Right ventricle myocardium inferior (tissue), 1 donor: ENCODE measurements around the gene OR51I2. TPM values are rescaled to one million over a fixed set of nuclear protein-coding genes. Genes with fewer than 3 reads are reported as not detected.

Experiments used
- ATAC-seq: fragments of 200-7000 bp; cut with Tn5 transposase; one replicate; pipeline ENCODE4 v1.9.1; 2020; ENCODE audit warnings: mild to moderate bottlenecking, moderate library complexity
- DNase-seq: peaks from one replicate; pipeline ENCODE4 v3.0.0; 2021; ENCODE audit errors: missing footprints
- intact Hi-C: fragments of 100-400 bp; cut with DNase I; formaldehyde crosslinking; loops from one replicate; pipeline ENCODE4 v1.11.0; 2022
- total RNA-seq: library from RNA; stranded (reverse); fragmentation: NEBNext Ultra II Directional; extraction: Animal tissue kit (Norgen Biotek cat#: 25700); gene quantifications from one replicate; pipeline ENCODE4 v1.2.1, GENCODE V29; 2021
- donor health status: DM: no; HTN: yes; CAD: no; lungs with severe emphysema.

The OR51I2 gene
- total RNA-seq, 1 donor from 2014 or later: not detected

GRCh38 chr11:5504403-5504921 is 55.3 kb downstream of the OR51I2 start:
- DNase-seq (no peak), ATAC-seq (no peak)
- intact Hi-C loops: no loop called here

- intact Hi-C loops: no loop called here
- no peak for ATAC-seq
Observed at GRCh38 chr11:5505363-5506048, 56.4 kb downstream of the OR51I2 start.

More at GRCh38 chr11:5505363-5506048, 56.4 kb downstream of the OR51I2 start:
- no peak for DNase-seq

Other genes with a start within 250 kb of the OR51I2 start
- gene OR51V1, start 248.6 kb upstream of the OR51I2 start, total RNA-seq: not detected
- 140 TPM for gene HBB, start 222.3 kb upstream of the OR51I2 start, total RNA-seq
- gene HBD, start 214.8 kb upstream of the OR51I2 start, total RNA-seq: not detected
- gene HBG1, start 199.5 kb upstream of the OR51I2 start, total RNA-seq: not detected
- gene HBG2, start 194.5 kb upstream of the OR51I2 start, total RNA-seq: not detected
- not detected for gene HBE1, start 179.4 kb upstream of the OR51I2 start, total RNA-seq
- gene OR51B4, start 147.4 kb upstream of the OR51I2 start, total RNA-seq: not detected
- gene OR51B2, start 125.0 kb upstream of the OR51I2 start, total RNA-seq: not detected
- not detected for gene OR51B5, start 105.8 kb upstream of the OR51I2 start, total RNA-seq
- not detected for gene OR51B6, start 97.8 kb upstream of the OR51I2 start, total RNA-seq
- not detected for gene OR51M1, start 65.5 kb upstream of the OR51I2 start, total RNA-seq
- gene OR51Q1, start 27.2 kb upstream of the OR51I2 start, total RNA-seq: not detected
- not detected for gene OR51I1, start 7.8 kb upstream of the OR51I2 start, total RNA-seq
- not detected for gene OR52D1, start 39.4 kb downstream of the OR51I2 start, total RNA-seq
- gene UBQLN3, start 60.6 kb downstream of the OR51I2 start, total RNA-seq: not detected
- gene UBQLNL, start 67.4 kb downstream of the OR51I2 start, total RNA-seq: 0.24 TPM
- not detected for gene OR52H1, start 99.2 kb downstream of the OR51I2 start, total RNA-seq
- not detected for gene OR52B6, start 131.6 kb downstream of the OR51I2 start, total RNA-seq
- 0.84 TPM for gene TRIM6, start 147.3 kb downstream of the OR51I2 start, total RNA-seq
- gene TRIM34, start 175.7 kb downstream of the OR51I2 start, total RNA-seq: 2.8 TPM
- 9.8 TPM for gene TRIM5, start 235.8 kb downstream of the OR51I2 start, total RNA-seq
- gene TRIM22, start 240.5 kb downstream of the OR51I2 start, total RNA-seq: 22.4 TPM